ENCODE measurements around the gene ATP11B.

DNA sequence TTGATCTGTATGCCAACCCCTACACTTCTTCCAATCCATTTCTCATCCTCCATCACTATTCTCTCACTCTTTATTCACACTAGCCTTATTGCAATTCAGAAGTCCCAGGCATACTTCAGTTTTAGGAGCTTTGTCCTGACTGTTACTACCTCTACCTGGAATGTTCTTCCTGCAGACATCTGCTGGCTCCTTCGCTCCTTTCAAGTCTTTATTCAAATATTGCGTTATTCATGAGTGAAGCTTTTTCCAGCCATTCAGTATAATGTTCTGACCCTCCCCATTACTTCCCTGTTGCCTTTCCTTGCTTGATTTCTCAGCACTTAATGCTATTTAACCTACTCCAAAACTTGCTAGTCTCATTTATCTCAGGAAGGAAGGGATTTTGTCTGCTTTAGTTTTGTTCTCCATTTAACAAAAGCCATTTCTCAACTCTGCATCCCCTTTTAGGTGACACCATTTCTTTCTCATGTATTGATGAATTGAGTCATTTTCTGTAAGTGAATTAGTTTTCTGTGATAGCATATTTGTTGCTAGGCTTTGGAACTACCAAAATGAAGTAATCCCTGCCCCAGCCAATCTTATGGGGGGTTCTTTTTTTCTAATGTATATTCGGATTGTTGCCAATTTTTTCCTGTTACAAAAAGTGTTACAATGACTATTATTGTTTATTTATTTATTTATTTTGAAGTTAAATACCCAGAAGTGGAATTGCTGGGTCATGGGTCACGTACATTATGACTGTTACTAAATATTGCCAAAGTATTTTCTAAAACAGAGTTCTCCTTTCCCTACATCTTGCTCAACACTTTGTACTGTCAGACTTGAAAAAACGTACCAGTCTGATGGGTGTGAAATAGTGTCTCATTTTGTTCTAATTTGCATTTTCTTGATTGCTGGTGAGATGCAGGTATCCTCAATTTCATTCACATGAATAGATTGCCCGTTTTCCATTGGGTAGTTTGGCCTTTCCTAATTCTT is 9.4 kb downstream of the ATP11B start:
- TF ChIP-seq, protein P1, sequence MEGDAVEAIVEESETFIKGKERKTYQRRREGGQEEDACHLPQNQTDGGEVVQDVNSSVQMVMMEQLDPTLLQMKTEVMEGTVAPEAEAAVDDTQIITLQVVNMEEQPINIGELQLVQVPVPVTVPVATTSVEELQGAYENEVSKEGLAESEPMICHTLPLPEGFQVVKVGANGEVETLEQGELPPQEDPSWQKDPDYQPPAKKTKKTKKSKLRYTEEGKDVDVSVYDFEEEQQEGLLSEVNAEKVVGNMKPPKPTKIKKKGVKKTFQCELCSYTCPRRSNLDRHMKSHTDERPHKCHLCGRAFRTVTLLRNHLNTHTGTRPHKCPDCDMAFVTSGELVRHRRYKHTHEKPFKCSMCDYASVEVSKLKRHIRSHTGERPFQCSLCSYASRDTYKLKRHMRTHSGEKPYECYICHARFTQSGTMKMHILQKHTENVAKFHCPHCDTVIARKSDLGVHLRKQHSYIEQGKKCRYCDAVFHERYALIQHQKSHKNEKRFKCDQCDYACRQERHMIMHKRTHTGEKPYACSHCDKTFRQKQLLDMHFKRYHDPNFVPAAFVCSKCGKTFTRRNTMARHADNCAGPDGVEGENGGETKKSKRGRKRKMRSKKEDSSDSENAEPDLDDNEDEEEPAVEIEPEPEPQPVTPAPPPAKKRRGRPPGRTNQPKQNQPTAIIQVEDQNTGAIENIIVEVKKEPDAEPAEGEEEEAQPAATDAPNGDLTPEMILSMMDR (IDR thresholded peaks at IDR 0.05; ENCODE audit: insufficient read depth, low read depth, low read length): no peak
- no peak for TF ChIP-seq EZH2 (IDR thresholded peaks at IDR 0.05; ENCODE audit: insufficient read depth, low read length)
